ENCODE measurements around the gene FAM161A.

- TF ChIP-seq CTCF (IDR thresholded peaks at IDR 0.05; ENCODE audit: low read depth, low read length, poor library complexity, severe bottlenecking) (no peak), EZH2phosphoT487 (IDR thresholded peaks at IDR 0.05; ENCODE audit: borderline replicate concordance, low read length) (no peak)
These were observed 32.2 kb upstream of the FAM161A start for GRCh38 chr2:61885896-61886603.
